ENCODE results near the gene ZNF12. TPM values are rescaled to one million over a fixed set of nuclear protein-coding genes. Genes with fewer than 3 reads are reported as not detected.
"Not testable (repeated sequence)": the region's sequence is repeated elsewhere in the genome, so short reads cannot be mapped to it uniquely, and the experiment has no call there.

ZNF12 gene
- total RNA-seq (23.9 TPM), polyA plus RNA-seq (ENCODE audit: insufficient read depth in 1 of 8, insufficient read length in 8 of 8, low replicate concordance in 1 of 8) (10 to 100 TPM; 15.4 to 22.9 (median 18.9) TPM)
- long read RNA-seq, donor 1, full-length matches to known transcripts, result 5 of 5 reads
- long read RNA-seq, donor 1, partial matches to known transcripts, result 0 of 5 reads
- long read RNA-seq, donor 1, other reads (novel, unspliced or antisense), result 0 of 5 reads
- long read RNA-seq, donor 2, full-length matches to known transcripts, result 1 of 1 reads
- long read RNA-seq, donor 2, partial matches to known transcripts, result 0 of 1 reads
- long read RNA-seq, donor 2, other reads (novel, unspliced or antisense), result 0 of 1 reads
- long read RNA-seq, donor 3, full-length matches to known transcripts, result 4 of 4 reads
- long read RNA-seq, donor 3, partial matches to known transcripts, result 0 of 4 reads
- long read RNA-seq, donor 3, other reads (novel, unspliced or antisense), result 0 of 4 reads
- long read RNA-seq, donor 4, full-length matches to known transcripts, result 5 of 5 reads
- long read RNA-seq, donor 4, partial matches to known transcripts, result 0 of 5 reads
- long read RNA-seq, donor 4, other reads (novel, unspliced or antisense), result 0 of 5 reads
- long read RNA-seq, donor 5, full-length matches to known transcripts, result 11 of 11 reads
- long read RNA-seq, donor 5, partial matches to known transcripts, result 0 of 11 reads
- long read RNA-seq, donor 5, other reads (novel, unspliced or antisense), result 0 of 11 reads
- long read RNA-seq, donor 6, full-length matches to known transcripts, result 9 of 23 reads
- long read RNA-seq, donor 6, partial matches to known transcripts, result 14 of 23 reads
- long read RNA-seq, donor 6, other reads (novel, unspliced or antisense), result 0 of 23 reads
- long read RNA-seq, donor 7, full-length matches to known transcripts, result 4 of 4 reads
- long read RNA-seq, donor 7, partial matches to known transcripts, result 0 of 4 reads
- long read RNA-seq, donor 7, other reads (novel, unspliced or antisense), result 0 of 4 reads
- long read RNA-seq, donor 8, full-length matches to known transcripts, result 6 of 6 reads
- long read RNA-seq, donor 8, partial matches to known transcripts, result 0 of 6 reads
- long read RNA-seq, donor 8, other reads (novel, unspliced or antisense), result 0 of 6 reads
- long read RNA-seq, donor 9, full-length matches to known transcripts, result 2 of 9 reads
- long read RNA-seq, donor 9, partial matches to known transcripts, result 7 of 9 reads
- long read RNA-seq, donor 9, other reads (novel, unspliced or antisense), result 0 of 9 reads
- long read RNA-seq, donor 10, full-length matches to known transcripts, result 7 of 7 reads
- long read RNA-seq, donor 10, partial matches to known transcripts, result 0 of 7 reads
- long read RNA-seq, donor 10, other reads (novel, unspliced or antisense), result 0 of 7 reads
- long read RNA-seq, donor 11, full-length matches to known transcripts, result 2 of 2 reads
- long read RNA-seq, donor 11, partial matches to known transcripts, result 0 of 2 reads
- long read RNA-seq, donor 11, other reads (novel, unspliced or antisense), result 0 of 2 reads

DNA sequence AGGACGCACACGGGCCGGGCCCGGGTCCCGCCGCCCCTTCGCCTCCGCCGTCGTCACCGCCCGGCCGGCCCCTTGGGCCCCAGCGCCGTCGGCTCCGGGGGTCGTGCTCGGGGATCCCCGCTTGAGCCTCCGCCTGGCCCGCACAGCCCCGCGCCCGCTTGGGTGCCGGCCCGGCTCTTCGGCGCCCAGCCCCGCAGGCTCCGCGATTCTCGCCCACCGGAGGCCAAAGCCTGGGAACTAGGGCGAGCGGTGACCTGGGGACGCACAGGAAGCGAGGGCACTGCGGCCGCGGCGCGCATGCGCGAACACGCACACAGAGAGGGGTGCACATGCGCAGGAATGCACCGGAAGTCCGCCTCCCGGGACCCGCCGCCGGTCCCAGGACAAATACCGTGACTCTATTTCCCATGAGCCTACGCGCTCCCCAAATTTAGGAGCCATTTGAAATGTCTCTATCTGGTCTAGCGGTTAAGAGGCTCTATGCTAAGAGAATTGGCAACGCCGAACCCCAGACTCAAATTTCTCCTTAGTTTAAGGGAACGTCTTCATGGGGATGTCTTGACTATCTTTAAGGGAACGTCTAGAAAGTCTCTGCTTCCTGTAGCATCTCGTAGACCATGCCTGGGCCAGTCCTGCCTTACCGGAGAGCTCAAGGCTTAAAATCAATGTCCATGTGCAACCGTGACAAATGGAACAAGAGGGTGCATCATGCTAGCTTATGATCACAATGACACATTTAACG is at the start of gene ZNF12:
Gene ZNF12 (minus strand): TSS at position 282 of the 742 bp plus-strand sequence. CDS start 1,774 bp downstream, outside the sequence.
- peak within 1 kb of the TSS; percentile 89 for H3K27ac ChIP-seq (ENCODE audit: low read length)
- H3K36me3 ChIP-seq (ENCODE audit: control insufficient read depth, insufficient read depth, low read length), result peaks cover 23% of the 10 kb centered on the region
- peak; percentile 97 for DNase-seq
- H3K4me3 ChIP-seq (ENCODE audit: low read length), result peak within 1 kb of the TSS; percentile 98
- peaks cover 20% of the 10 kb centered on the region for H3K4me1 ChIP-seq (ENCODE audit: control insufficient read depth, insufficient read depth, low read length)
- H3K9me3 ChIP-seq (replicated peaks; ENCODE audit: control insufficient read depth, low read depth, low read length), result peaks cover 16% of the 10 kb centered on the region
- under 1% methylated on average over 60 of the region's 65 CpGs for WGBS (ENCODE audit: insufficient coverage)
- peaks cover 2% of the 10 kb centered on the region for H3K27me3 ChIP-seq (ENCODE audit: control insufficient read depth, insufficient read depth, low read length)

GRCh38 chr7:6753964-6754363 is 47.2 kb upstream of the ZNF12 start, which contains the start of gene RSPH10B2:
Gene RSPH10B2, plus strand, starts transcription at chr7:6754103. Its CDS starts 3,575 bp downstream, at chr7:6757678.
- H3K9me3 ChIP-seq (replicated peaks; ENCODE audit: control insufficient read depth, low read depth, low read length); H3K4me3 ChIP-seq (ENCODE audit: low read length); H3K27me3 ChIP-seq (ENCODE audit: control insufficient read depth, insufficient read depth, low read length); H3K4me1 ChIP-seq (ENCODE audit: control insufficient read depth, insufficient read depth, low read length); DNase-seq; H3K36me3 ChIP-seq (ENCODE audit: control insufficient read depth, insufficient read depth, low read length); H3K27ac ChIP-seq (ENCODE audit: low read length): not testable (repeated sequence)
- WGBS (ENCODE audit: insufficient coverage), result no CpG with 5 or more reads among the region's 38 CpGs

DNA sequence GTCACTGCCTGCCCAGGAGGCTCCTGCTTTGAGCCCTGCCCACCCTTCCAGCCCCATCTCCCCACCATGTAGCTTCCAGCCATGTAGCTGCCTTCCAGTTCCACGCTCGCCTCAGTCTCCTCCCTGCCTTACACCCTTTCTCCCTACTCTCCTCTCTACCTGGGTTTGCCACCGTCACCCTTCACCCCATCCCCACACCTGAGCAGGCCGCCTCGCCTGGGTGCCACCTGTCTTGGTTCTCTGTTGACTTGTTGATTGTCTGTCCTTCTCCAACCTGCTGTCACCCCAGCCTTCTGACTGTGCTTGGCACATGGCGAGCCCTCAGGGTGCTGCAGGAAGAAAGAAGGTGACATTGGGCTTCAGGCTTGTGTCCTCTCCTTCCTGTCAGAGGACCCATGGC is 43.4 kb upstream of the ZNF12 start:
- not testable (repeated sequence) for H3K36me3 ChIP-seq (ENCODE audit: control insufficient read depth, insufficient read depth, low read length)
- WGBS (ENCODE audit: insufficient coverage), result no CpG with 5 or more reads among the region's 6 CpGs

DNA sequence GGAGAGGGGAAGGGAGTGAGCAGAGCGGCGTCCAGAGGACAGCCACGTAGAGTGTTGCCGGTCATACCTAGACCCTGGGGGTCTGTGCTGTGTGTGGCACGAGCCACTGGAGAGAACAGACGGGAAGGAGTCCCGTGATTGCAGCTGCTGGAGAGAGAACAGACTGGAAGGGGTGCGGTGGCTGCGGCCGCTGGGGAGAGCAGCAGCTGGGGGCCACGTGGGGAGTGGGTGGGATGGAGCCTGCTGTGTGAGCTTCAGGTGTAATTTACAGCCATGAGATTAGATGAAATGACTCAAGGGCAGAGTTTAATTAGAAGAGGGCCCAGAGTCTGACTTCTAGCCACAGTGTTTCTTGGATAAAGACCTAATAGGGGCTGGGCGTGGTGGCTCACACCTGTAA is 42.6 kb upstream of the ZNF12 start:
- H3K36me3 ChIP-seq (ENCODE audit: control insufficient read depth, insufficient read depth, low read length); H3K4me1 ChIP-seq (ENCODE audit: control insufficient read depth, insufficient read depth, low read length); H3K4me3 ChIP-seq (ENCODE audit: low read length); H3K27me3 ChIP-seq (ENCODE audit: control insufficient read depth, insufficient read depth, low read length); H3K27ac ChIP-seq (ENCODE audit: low read length); DNase-seq; H3K9me3 ChIP-seq (replicated peaks; ENCODE audit: control insufficient read depth, low read depth, low read length): not testable (repeated sequence)
- no CpG with 5 or more reads among the region's 12 CpGs for WGBS (ENCODE audit: insufficient coverage)

More for the DNA sequence above, 43.4 kb upstream of the ZNF12 start:
- H3K27me3 ChIP-seq (ENCODE audit: control insufficient read depth, insufficient read depth, low read length); H3K9me3 ChIP-seq (replicated peaks; ENCODE audit: control insufficient read depth, low read depth, low read length); DNase-seq; H3K27ac ChIP-seq (ENCODE audit: low read length); H3K4me3 ChIP-seq (ENCODE audit: low read length); H3K4me1 ChIP-seq (ENCODE audit: control insufficient read depth, insufficient read depth, low read length): not testable (repeated sequence)

- not testable (repeated sequence) for DNase-seq; H3K27ac ChIP-seq (ENCODE audit: low read length); H3K4me3 ChIP-seq (ENCODE audit: low read length); H3K36me3 ChIP-seq (ENCODE audit: control insufficient read depth, insufficient read depth, low read length); H3K4me1 ChIP-seq (ENCODE audit: control insufficient read depth, insufficient read depth, low read length); H3K27me3 ChIP-seq (ENCODE audit: control insufficient read depth, insufficient read depth, low read length); H3K9me3 ChIP-seq (replicated peaks; ENCODE audit: control insufficient read depth, low read depth, low read length)
- WGBS (ENCODE audit: insufficient coverage), result no CpG with 5 or more reads among the region's 12 CpGs
These were observed 37.8 kb upstream of the ZNF12 start for GRCh38 chr7:6744410-6745100.

DNA sequence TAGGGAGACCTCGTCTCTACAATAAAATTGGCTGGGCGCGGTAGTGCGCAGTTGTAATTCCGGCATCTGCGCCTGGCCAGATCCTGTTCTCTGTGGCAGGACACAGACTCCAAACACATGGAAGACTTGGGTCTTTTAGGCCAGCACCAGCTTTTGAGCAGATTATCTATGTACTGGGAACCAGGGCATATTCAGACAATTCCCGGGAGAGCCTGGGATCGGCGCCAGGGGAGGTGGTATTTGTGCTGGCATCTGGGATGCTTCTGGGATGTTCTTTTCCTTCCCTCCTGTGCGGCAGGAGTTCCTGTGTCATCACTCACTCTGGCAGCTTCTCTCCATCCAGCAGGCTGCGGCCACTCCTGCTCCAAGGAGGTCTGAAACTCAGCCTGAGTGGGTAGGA is 31.7 kb upstream of the ZNF12 start:
- WGBS (ENCODE audit: insufficient coverage), result no CpG with 5 or more reads among the region's 11 CpGs
- H3K36me3 ChIP-seq (ENCODE audit: control insufficient read depth, insufficient read depth, low read length), result peaks cover 22% of the 10 kb centered on the region
- not testable (repeated sequence) for DNase-seq; H3K9me3 ChIP-seq (replicated peaks; ENCODE audit: control insufficient read depth, low read depth, low read length); H3K4me3 ChIP-seq (ENCODE audit: low read length); H3K4me1 ChIP-seq (ENCODE audit: control insufficient read depth, insufficient read depth, low read length); H3K27ac ChIP-seq (ENCODE audit: low read length); H3K27me3 ChIP-seq (ENCODE audit: control insufficient read depth, insufficient read depth, low read length)

DNA sequence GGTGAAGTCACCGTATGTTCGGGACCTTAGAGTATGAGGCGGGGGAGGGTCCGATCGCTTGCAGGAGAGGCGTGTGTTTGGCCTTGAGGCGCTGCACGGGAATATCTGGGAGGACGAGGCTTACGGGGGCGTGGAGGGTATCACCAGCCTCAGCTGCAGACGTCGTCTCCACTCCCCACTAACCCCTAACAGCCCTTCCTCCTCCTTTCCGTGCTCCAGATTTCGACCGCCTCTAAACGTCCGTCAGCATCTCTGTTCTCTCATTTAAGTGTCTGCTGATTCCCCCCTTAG is 23.5 kb upstream of the ZNF12 start:
- Histone ChIP-seq H3K4me3 (ENCODE audit: low read length) (peak overlapping the region; percentile 85), H3K27me3 (ENCODE audit: control insufficient read depth, insufficient read depth, low read length) (no peaks in the 10 kb centered on the region), H3K36me3 (ENCODE audit: control insufficient read depth, insufficient read depth, low read length) (peaks cover 20% of the 10 kb centered on the region), H3K27ac (ENCODE audit: low read length) (peak overlapping the region; percentile 81), H3K4me1 (ENCODE audit: control insufficient read depth, insufficient read depth, low read length) (peaks cover 7% of the 10 kb centered on the region), H3K9me3 (replicated peaks; ENCODE audit: control insufficient read depth, low read depth, low read length) (no peaks in the 10 kb centered on the region)
- 3% methylated on average over 5 of the region's 18 CpGs for WGBS (ENCODE audit: insufficient coverage)
- no peak for DNase-seq

GRCh38 chr7:6729492-6730342 is 23.0 kb upstream of the ZNF12 start:
- peak; percentile 97 for DNase-seq
- whole genome bisulfite sequencing (ENCODE audit: insufficient coverage), result under 1% methylated on average over 64 of the region's 66 CpGs
- H3K27ac ChIP-seq (ENCODE audit: low read length), result peak overlapping the region; percentile 81
- peaks cover 7% of the 10 kb centered on the region for H3K4me1 ChIP-seq (ENCODE audit: control insufficient read depth, insufficient read depth, low read length)
- no peaks in the 10 kb centered on the region for H3K27me3 ChIP-seq (ENCODE audit: control insufficient read depth, insufficient read depth, low read length)
- H3K4me3 ChIP-seq (ENCODE audit: low read length), result peak overlapping the region; percentile 85
- H3K9me3 ChIP-seq (replicated peaks; ENCODE audit: control insufficient read depth, low read depth, low read length), result no peaks in the 10 kb centered on the region
- peaks cover 15% of the 10 kb centered on the region for H3K36me3 ChIP-seq (ENCODE audit: control insufficient read depth, insufficient read depth, low read length)
